Cardiac fibroblast (primary cell): ENCODE measurements around the gene LRRC18.

ENCODE experiments used
- DNase-seq, 2 donors: peaks; one replicate each; pipeline versions ENCODE4 v3.0.0 to v3.0.0-alpha.2; 2010; ENCODE audit warnings: low read depth in 2 of 2
- H3K4me3 ChIP-seq, 2 donors: replicated peaks in 1 of 2; 1 replicate in 1 of 2; 2 replicates in 1 of 2; pipeline ENCODE4 v1.5.1; 2011; ENCODE audit warnings: low read depth in 2 of 2, low read length in 2 of 2, mild to moderate bottlenecking in 2 of 2, moderate library complexity in 1 of 2
- TF ChIP-seq, protein P1 (sequence below): IDR thresholded peaks from one replicate; pipeline ENCODE4 v1.5.1; 2011; ENCODE audit warnings: low read depth, mild to moderate bottlenecking, low read length, inconsistent platforms

The LRRC18 gene

DNA sequence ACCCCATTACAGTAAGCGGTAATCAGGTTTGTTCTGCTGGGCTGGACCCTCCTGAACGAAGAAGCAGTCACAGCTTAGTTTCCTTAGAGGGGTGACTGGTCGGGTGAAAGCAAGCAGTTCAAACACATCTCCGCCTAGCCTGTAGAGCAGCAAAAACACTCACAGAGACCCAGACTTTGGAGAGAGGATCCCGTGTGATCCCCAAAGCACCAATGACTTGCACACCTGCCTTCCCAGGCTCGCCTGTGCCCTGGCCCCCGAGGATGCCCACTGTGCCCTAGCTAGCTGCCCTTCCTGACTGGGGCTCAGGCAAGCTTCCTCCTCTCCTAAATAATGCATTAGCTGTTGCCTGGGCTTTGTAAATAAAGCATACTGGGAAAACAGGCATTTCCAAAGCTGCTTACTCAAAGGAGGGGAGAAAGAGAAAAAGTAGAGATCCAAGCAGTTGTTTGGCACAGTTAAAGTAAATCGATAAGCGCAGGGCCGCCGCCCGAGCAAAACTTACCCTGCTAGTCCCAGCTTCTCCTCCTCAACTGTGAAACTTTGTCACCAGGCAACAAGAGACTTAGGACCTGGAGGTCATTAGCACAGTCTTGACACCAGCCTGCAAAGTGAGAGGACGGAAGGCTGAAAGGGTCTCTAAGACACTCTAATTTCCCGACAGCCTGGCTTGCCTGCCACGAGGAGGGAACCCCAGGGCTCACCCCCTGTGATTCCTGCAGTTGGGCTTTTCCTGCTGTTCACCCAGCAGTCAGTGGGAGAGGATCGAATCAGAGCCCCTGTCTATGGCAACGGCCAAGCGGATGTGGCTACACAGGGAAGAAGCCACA, 4.8 kb downstream of the LRRC18 start:
- H3K4me3 ChIP-seq, result no peak overlapping the region
- DNase-seq, result no peak
- TF ChIP-seq, protein P1, sequence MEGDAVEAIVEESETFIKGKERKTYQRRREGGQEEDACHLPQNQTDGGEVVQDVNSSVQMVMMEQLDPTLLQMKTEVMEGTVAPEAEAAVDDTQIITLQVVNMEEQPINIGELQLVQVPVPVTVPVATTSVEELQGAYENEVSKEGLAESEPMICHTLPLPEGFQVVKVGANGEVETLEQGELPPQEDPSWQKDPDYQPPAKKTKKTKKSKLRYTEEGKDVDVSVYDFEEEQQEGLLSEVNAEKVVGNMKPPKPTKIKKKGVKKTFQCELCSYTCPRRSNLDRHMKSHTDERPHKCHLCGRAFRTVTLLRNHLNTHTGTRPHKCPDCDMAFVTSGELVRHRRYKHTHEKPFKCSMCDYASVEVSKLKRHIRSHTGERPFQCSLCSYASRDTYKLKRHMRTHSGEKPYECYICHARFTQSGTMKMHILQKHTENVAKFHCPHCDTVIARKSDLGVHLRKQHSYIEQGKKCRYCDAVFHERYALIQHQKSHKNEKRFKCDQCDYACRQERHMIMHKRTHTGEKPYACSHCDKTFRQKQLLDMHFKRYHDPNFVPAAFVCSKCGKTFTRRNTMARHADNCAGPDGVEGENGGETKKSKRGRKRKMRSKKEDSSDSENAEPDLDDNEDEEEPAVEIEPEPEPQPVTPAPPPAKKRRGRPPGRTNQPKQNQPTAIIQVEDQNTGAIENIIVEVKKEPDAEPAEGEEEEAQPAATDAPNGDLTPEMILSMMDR, result no peak

DNA sequence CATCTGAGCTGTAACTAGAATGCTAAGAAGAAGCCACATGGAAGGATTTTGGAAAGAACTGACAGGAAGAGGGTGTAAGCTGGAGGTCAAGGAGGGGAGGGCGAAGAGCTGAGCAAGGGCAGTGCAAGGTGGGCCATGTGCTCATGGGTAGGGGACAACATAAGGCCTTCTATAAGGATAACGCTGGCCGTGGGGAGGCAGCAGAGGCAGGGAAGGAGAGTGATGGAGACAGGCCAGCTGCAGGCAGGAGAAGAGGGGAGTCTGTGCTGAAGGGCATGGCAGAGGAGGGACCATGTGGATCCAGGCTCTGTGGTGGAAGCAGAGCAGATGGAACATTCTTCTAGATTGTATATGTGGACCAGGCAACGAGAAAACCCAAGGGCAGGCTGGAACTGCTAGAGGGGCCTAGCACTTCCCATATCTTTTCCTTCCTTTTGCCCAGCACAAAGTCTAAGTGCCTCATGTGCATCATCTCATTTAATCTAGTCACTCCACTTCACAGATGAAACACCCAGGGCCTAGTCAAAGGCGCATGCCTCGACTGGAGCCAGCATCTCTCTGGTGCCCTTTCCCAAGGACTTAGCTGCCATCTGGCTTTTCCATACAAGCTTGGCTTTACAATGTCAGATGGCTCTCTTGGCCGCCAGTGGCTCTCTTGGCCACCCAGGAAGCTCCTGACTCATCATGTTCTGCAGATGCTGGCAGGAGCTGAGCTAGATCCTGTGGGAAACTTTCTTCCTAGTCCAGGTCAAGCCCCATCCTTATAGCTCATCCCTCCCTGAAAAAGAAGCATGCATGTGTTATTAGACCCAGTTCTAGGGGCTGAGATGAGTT, 6.6 kb downstream of the LRRC18 start:
- no peak overlapping the region for H3K4me3 ChIP-seq
- DNase-seq, result no peak
- TF ChIP-seq, protein P1, result no peak

DNA sequence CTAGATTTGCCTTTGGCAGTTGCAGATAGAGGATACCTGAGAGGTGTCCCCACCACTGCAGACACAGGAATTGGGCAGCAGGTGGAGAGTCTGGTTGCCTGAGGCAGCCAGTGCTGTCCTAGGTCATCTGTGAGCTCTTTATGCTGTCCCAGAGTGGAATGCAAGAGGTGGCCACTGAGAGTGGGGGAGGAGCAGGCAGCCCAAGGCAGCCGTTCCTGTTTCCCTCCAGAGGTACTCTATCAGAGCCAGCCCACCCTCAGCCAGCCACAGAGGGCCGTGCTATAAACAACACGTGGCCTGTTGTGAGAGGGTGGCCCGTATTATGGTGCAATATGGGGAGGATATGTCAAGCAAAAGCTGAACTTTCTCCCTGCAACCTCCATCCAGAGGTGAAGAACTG, 8.5 kb downstream of the LRRC18 start:
- TF ChIP-seq, protein P1, result no peak
- no peak for DNase-seq
- no peak overlapping the region for H3K4me3 ChIP-seq

DNA sequence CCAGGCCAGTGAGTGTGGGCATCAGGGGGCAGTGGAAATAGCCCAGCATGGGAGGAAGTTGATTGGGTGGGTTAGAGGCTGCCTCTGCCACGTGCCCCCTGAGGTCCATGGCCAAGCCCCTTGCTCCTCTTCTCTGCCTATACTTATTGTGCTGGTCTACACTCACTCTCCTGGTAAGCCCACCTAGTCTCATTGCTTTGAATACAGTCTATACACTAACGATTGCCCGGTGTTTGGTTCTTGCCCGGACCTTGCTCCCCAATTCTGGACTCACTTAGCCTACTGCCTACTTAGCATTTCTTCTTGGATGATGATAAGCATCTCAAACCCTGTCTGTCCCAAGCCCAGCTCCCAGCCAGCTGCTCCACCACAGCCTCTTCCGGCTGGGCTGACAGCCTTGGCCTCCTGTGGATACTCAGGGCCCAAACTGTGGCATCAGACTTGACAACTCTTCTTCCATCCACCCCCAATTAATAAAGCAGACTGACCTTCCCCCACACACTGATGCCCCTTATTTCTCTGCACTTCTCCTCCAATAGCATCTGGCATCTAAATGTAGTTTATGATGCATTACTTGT, 10.1 kb downstream of the LRRC18 start:
- TF ChIP-seq, protein P1, result no peak
- H3K4me3 ChIP-seq, result no peak overlapping the region
- DNase-seq, result no peak

DNA sequence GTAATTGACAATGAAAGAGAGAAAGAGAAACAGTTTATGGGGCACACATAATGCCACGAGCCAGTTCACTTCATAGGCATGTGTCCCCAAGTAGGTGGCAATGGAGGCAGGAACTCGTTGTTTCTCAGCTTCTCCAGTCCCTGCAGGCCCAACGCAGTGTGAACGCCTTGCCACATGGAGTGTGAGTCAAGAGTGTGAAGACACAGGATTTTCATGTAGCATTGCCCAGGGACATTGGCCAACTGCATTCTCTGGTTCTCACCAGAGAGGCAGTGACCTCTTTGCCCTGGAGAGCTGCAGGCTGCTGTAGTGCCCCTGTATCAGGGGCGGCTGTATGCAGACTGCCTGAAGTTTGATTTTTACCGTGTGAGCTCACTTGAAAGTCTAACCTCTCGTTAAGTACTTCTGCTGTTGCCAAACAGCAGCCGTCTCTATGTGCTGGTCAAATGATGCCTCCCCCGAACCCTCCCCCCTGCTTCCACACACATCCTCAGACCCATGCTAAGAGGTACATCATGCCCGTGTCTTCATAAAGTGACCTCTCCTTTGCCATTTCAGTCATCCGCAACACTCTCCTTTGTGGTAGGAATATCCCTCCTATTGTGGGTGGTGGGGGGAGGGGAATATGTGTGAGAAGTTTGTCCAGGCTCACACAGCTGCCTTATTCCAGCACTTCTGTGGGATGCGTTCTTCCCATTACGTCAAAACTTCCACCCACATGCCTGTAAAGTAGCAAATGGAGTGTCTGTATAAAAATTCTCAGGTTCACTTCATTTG, 12.7 kb downstream of the LRRC18 start:
- H3K4me3 ChIP-seq, result no peak overlapping the region
- no peak for DNase-seq
- TF ChIP-seq, protein P1, result no peak

DNA sequence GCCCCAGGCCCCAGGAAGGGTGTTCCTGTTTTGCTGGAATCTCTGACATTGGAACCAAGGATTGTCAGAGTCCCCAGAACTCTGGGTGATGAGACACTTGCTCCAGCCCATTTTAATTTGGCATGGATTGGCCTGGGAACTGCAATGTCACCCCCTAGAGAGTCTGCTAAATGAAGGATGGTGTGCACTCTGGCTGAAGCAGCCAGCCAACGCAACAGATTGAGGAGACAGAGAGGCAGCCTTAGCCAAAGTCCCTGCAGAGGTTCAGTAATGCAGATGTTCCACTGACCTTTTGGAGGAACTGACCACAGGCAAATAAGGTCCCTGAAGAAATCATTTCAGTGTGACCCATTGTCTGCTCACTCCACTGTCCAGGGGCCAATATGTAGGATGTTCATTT, 13.4 kb downstream of the LRRC18 start:
- TF ChIP-seq, protein P1, result no peak
- H3K4me3 ChIP-seq, result no peak overlapping the region
- DNase-seq, result no peak
